GM12878 (cell line): ENCODE data around the gene GP9.

Experiments
- EP300 ChIP-seq, 2 experiments: fragments of 150-350 bp in 1 of 2; IDR thresholded peaks; 2 replicates each; pipeline ENCODE4 v1.6.1; 2011 to 2012; ENCODE audit warnings: low read depth in 2 of 2, low read length in 2 of 2, borderline replicate concordance in 1 of 2, improper control_type of control experiment in 1 of 2, inconsistent platforms in 1 of 2; ENCODE audit not compliant: control insufficient read depth in 1 of 2
- EZH2 ChIP-seq: IDR thresholded peaks from 2 replicates; pipeline ENCODE4 v1.6.1; 2012; ENCODE audit warnings: low read depth, mild to moderate bottlenecking, control low read depth, inconsistent platforms, low read length, borderline replicate concordance; ENCODE audit not compliant: control insufficient read depth
- MEF2A ChIP-seq: IDR thresholded peaks from 2 replicates; pipeline ENCODE4 v1.6.1; 2011; ENCODE audit warnings: low read depth, mild to moderate bottlenecking, low read length, moderate library complexity; ENCODE audit not compliant: insufficient read depth
- NRF1 ChIP-seq: conservative IDR thresholded peaks from 2 replicates; pipeline ENCODE4 v1.6.1; 2011; ENCODE audit warnings: mild to moderate bottlenecking, low read depth, low read length, improper control_type of control experiment
- POLR2A ChIP-seq: IDR thresholded peaks from 2 replicates; pipeline ENCODE4 v1.6.1; 2011; ENCODE audit warnings: low read depth, mild to moderate bottlenecking, low read length
- RAD21 ChIP-seq: IDR thresholded peaks from 2 replicates; pipeline ENCODE4 v1.6.1; 2011; ENCODE audit warnings: mild to moderate bottlenecking, low read depth, low read length, moderate library complexity; ENCODE audit not compliant: insufficient read depth
- RELA ChIP-seq: fragments of 450-650 bp; IDR thresholded peaks from 2 replicates; pipeline ENCODE4 v1.8.0; 2014; ENCODE audit warnings: borderline replicate concordance; ENCODE audit not compliant: partially characterized antibody
- SIN3A ChIP-seq: IDR thresholded peaks from 2 replicates; pipeline ENCODE4 v1.6.1; 2012; ENCODE audit warnings: low read depth, low read length, improper control_type of control experiment
- SPI1 ChIP-seq: IDR thresholded peaks from 2 replicates; pipeline ENCODE4 v1.6.1; 2011; ENCODE audit warnings: low read depth, mild to moderate bottlenecking, low read length, moderate library complexity, borderline replicate concordance; ENCODE audit not compliant: insufficient read depth
- SRF ChIP-seq, 2 experiments: IDR thresholded peaks; 2 replicates each; pipeline ENCODE4 v1.6.1; 2011; ENCODE audit warnings: low read depth in 2 of 2, low read length in 2 of 2, mild to moderate bottlenecking in 1 of 2, moderate library complexity in 1 of 2
- TBL1XR1 ChIP-seq: IDR thresholded peaks from 2 replicates; pipeline ENCODE4 v1.6.1; 2012; ENCODE audit warnings: low read depth, low read length, improper control_type of control experiment
- TF ChIP-seq, protein P1 (sequence below), 3 experiments: IDR thresholded peaks in 2 of 3; conservative IDR thresholded peaks in 1 of 3; 2 replicates each; pipeline ENCODE4 v1.5.1; 2011; ENCODE audit warnings: low read depth in 3 of 3, low read length in 3 of 3, mild to moderate bottlenecking in 3 of 3, control low read depth in 2 of 3, moderate library complexity in 2 of 3, inconsistent platforms in 1 of 3, mixed read lengths in 1 of 3; ENCODE audit not compliant: control insufficient read depth in 2 of 3, insufficient read depth in 1 of 3; ENCODE audit errors: extremely low read depth in 1 of 3

GRCh38 chr3:129022114-129023007 is 38.2 kb upstream of the GP9 start:
- TF ChIP-seq, protein P1, sequence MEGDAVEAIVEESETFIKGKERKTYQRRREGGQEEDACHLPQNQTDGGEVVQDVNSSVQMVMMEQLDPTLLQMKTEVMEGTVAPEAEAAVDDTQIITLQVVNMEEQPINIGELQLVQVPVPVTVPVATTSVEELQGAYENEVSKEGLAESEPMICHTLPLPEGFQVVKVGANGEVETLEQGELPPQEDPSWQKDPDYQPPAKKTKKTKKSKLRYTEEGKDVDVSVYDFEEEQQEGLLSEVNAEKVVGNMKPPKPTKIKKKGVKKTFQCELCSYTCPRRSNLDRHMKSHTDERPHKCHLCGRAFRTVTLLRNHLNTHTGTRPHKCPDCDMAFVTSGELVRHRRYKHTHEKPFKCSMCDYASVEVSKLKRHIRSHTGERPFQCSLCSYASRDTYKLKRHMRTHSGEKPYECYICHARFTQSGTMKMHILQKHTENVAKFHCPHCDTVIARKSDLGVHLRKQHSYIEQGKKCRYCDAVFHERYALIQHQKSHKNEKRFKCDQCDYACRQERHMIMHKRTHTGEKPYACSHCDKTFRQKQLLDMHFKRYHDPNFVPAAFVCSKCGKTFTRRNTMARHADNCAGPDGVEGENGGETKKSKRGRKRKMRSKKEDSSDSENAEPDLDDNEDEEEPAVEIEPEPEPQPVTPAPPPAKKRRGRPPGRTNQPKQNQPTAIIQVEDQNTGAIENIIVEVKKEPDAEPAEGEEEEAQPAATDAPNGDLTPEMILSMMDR (IDR thresholded peaks at IDR 0.05 in 2 of 3, conservative IDR thresholded peaks at IDR 0.05 in 1 of 3; ENCODE audit: control insufficient read depth in 2 of 3, extremely low read depth in 1 of 3, insufficient read depth in 1 of 3, low read depth in 3 of 3, low read length in 3 of 3), result no peak
- TF ChIP-seq SRF (IDR thresholded peaks at IDR 0.05; ENCODE audit: low read depth in 2 of 2, low read length in 2 of 2), result no peak
- no peak for TF ChIP-seq TBL1XR1
- TF ChIP-seq SIN3A, result no peak
- TF ChIP-seq NRF1, result no peak
- no peak for TF ChIP-seq MEF2A
- TF ChIP-seq EZH2, result no peak
- no peak for TF ChIP-seq RAD21
- no peak for TF ChIP-seq SPI1
- no peak for TF ChIP-seq POLR2A
- no peak for TF ChIP-seq RELA
- no peak for TF ChIP-seq EP300 (IDR thresholded peaks at IDR 0.05; ENCODE audit: borderline replicate concordance in 1 of 2, control insufficient read depth in 1 of 2, low read depth in 2 of 2, low read length in 2 of 2)
